Body of pancreas (tissue), 4 donors: Measurements from ENCODE around the gene SEC61A1. TPM values are rescaled to one million over a fixed set of nuclear protein-coding genes. Genes with fewer than 3 reads are reported as not detected.
A peak's percentile ranks its signal among the peaks of the same experiment; 100 is the strongest.

Source experiments
- ATAC-seq: fragments of 150-250 bp; one replicate; pipeline ENCODE4 v1.9.1; 2016
- DNase-seq, 4 donors: peaks; one replicate each; pipeline ENCODE4 v3.0.0-alpha.2; 2019
- H3K27ac ChIP-seq, 4 donors: fragments of 200-600 bp; sonication (generic); 1 replicate in 3 of 4; 2 replicates in 1 of 4; pipeline versions ENCODE4 v1.5.1 to v1.6.1; 2016 to 2019; ENCODE audit warnings: mild to moderate bottlenecking in 1 of 4, mixed read lengths in 1 of 4, moderate library complexity in 1 of 4
- H3K27me3 ChIP-seq, 2 donors: fragments of 200-600 bp; sonication (generic); one replicate each; pipeline ENCODE4 v1.6.0; 2016; ENCODE audit warnings: mild to moderate bottlenecking in 1 of 2
- H3K36me3 ChIP-seq, 2 donors: fragments of 200-600 bp; sonication (generic); replicated peaks in 1 of 2; 2 replicates each; pipeline ENCODE4 v1.5.1; 2016; ENCODE audit warnings: low read depth in 2 of 2; ENCODE audit not compliant: insufficient read depth in 1 of 2
- H3K4me1 ChIP-seq: fragments of 200-600 bp; sonication (generic); one replicate; pipeline ENCODE4 v1.6.0; 2016
- H3K4me3 ChIP-seq, 2 donors: fragments of 200-600 bp; sonication (generic); 1 replicate in 1 of 2; 2 replicates in 1 of 2; pipeline ENCODE4 v1.5.1; 2016 to 2019
- H3K9me3 ChIP-seq, 3 donors: fragments of 200-600 bp; sonication (generic); 1 replicate in 2 of 3; 2 replicates in 1 of 3; pipeline ENCODE4 v1.5.1; 2016
- CTCF ChIP-seq, 7 experiments: fragments of 450-650 bp in 4 of 7; fragments of 200-600 bp in 3 of 7; sonication (generic) in 3 of 7; IDR thresholded peaks; one replicate each; pipeline ENCODE4 v1.5.1; 2016 to 2019; ENCODE audit warnings: antibody characterized with exemption in 7 of 7
- POLR2A ChIP-seq, 3 donors: fragments of 450-650 bp; IDR thresholded peaks; one replicate each; pipeline ENCODE4 v1.6.1; 2016; ENCODE audit warnings: antibody characterized with exemption in 3 of 3, mild to moderate bottlenecking in 2 of 3
- WGBS, 2 donors: methylation state at CpG; one replicate each; pipeline ENCODE4 v1.1.5; 2017; 5-methylcytosine and 5-hydroxymethylcytosine counted together
- intact Hi-C: fragments of 100-400 bp; cut with DNase I; formaldehyde crosslinking; loops from one replicate; pipeline ENCODE4 v1.15.1; 2023
- total RNA-seq, 2 donors: library from RNA; depleted of rRNA; stranded (reverse); fragments of >200 nt; gene quantifications; one replicate each; pipeline ENCODE4 v1.1.0, GENCODE V29; 2016

The SEC61A1 gene
- total RNA-seq, 2 donors from 2014 or later, result 168 to 207 TPM

GRCh38 chr3:128098234-128098633, 46.0 kb downstream of the SEC61A1 start:
- Histone ChIP-seq H3K27me3 (no peaks in the 10 kb centered on the region), H3K36me3 (no peaks in the 10 kb centered on the region), H3K4me1 (peaks cover 53% of the 10 kb centered on the region), H3K27ac (peak overlapping the region in 2 of 4 donors; percentile 58 to 61), H3K9me3 (no peaks in the 10 kb centered on the region), H3K4me3 (no peak overlapping the region)
- no peak for TF ChIP-seq POLR2A (IDR thresholded peaks at IDR 0.05)
- no peak for TF ChIP-seq CTCF (IDR thresholded peaks at IDR 0.05)
- ATAC-seq (peak; percentile 36), DNase-seq (no peak)
- WGBS, 2 donors, result 43 to 53% methylated on average over 6 of the region's 6 CpGs
- intact Hi-C loops, result no loop called here

- H3K4me3 ChIP-seq, result no peak overlapping the region
- intact Hi-C loops, result no loop called here
- H3K36me3 ChIP-seq, result peaks cover 0 to 4% of the 10 kb centered on the region in 2 donors
- no peaks in the 10 kb centered on the region for H3K9me3 ChIP-seq
- DNase-seq, result no peak
- no peaks in the 10 kb centered on the region for H3K27me3 ChIP-seq
- TF ChIP-seq CTCF (IDR thresholded peaks at IDR 0.05) (no peak), POLR2A (IDR thresholded peaks at IDR 0.05) (no peak)
- peaks cover 44% of the 10 kb centered on the region for H3K4me1 ChIP-seq
- H3K27ac ChIP-seq, result no peak overlapping the region
- no peak for ATAC-seq
- 28 to 55% methylated on average over 3 of the region's 3 CpGs for WGBS, 2 donors
Observed at GRCh38 chr3:128100161-128100560, 47.9 kb downstream of the SEC61A1 start.

- ATAC-seq (no peak), DNase-seq (no peak)
- H3K4me1 ChIP-seq, result peaks cover 39% of the 10 kb centered on the region
- TF ChIP-seq CTCF (IDR thresholded peaks at IDR 0.05) (no peak), POLR2A (IDR thresholded peaks at IDR 0.05) (no peak)
- no peak overlapping the region for H3K27ac ChIP-seq
- no peaks in the 10 kb centered on the region for H3K27me3 ChIP-seq
- H3K9me3 ChIP-seq, result no peaks in the 10 kb centered on the region
- intact Hi-C loops, result no loop called here
- 25 to 34% methylated on average over 2 of the region's 2 CpGs for WGBS, 2 donors
- H3K4me3 ChIP-seq, result no peak overlapping the region
- H3K36me3 ChIP-seq, result peaks cover 0 to 4% of the 10 kb centered on the region in 2 donors
Observed at GRCh38 chr3:128100638-128101037, 48.4 kb downstream of the SEC61A1 start.

- ATAC-seq, result no peak
- Histone ChIP-seq H3K4me1 (peaks cover 27% of the 10 kb centered on the region), H3K9me3 (no peaks in the 10 kb centered on the region), H3K27ac (no peak overlapping the region), H3K4me3 (no peak overlapping the region), H3K36me3 (peaks cover 0 to 4% of the 10 kb centered on the region in 2 donors), H3K27me3 (no peaks in the 10 kb centered on the region)
- 90 to 92% methylated on average over 5 of the region's 5 CpGs for WGBS, 2 donors
- TF ChIP-seq POLR2A (IDR thresholded peaks at IDR 0.05), result no peak
- TF ChIP-seq CTCF (IDR thresholded peaks at IDR 0.05), result no peak
- intact Hi-C loops, result no loop called here
- no peak for DNase-seq
Observed at GRCh38 chr3:128103136-128103676, 51.0 kb downstream of the SEC61A1 start.

- Histone ChIP-seq H3K4me1 (no peaks in the 10 kb centered on the region), H3K27me3 (no peaks in the 10 kb centered on the region), H3K9me3 (no peaks in the 10 kb centered on the region), H3K4me3 (no peak overlapping the region), H3K27ac (no peak overlapping the region), H3K36me3 (peaks cover 0 to 4% of the 10 kb centered on the region in 2 donors)
- WGBS, 2 donors, result 75 to 81% methylated on average over 8 of the region's 8 CpGs
- TF ChIP-seq CTCF (IDR thresholded peaks at IDR 0.05), result no peak
- no peak for TF ChIP-seq POLR2A (IDR thresholded peaks at IDR 0.05)
- no peak for DNase-seq
- no peak for ATAC-seq
- intact Hi-C loops, result no loop called here
Observed at GRCh38 chr3:128107834-128108233, 55.6 kb downstream of the SEC61A1 start.
